A673 (cell line): ENCODE measurements around the gene NCKAP5.

Experiments
- CTCF ChIP-seq: fragments of 300-800, 200-600 bp; sonication (generic); conservative IDR thresholded peaks from 2 replicates; pipeline ENCODE4 v1.5.1; 2017; ENCODE audit warnings: low read depth, mild to moderate bottlenecking, antibody characterized with exemption, low read length, moderate library complexity, mixed read lengths
- EZH2 ChIP-seq: fragments of 200-600 bp; sonication (generic); IDR thresholded peaks from 2 replicates; pipeline ENCODE4 v1.6.1; 2017; ENCODE audit warnings: borderline replicate concordance, low read depth, mild to moderate bottlenecking, mixed read lengths, antibody characterized with exemption, low read length; ENCODE audit not compliant: poor library complexity, severe bottlenecking

GRCh38 chr2:132725148-132725547 is 843.1 kb downstream of the NCKAP5 start:
- TF ChIP-seq CTCF, result no peak
- TF ChIP-seq EZH2, result no peak
